Osteoblast (primary cell): ENCODE measurements around the gene ATP8B3. TPM values are rescaled to one million over a fixed set of nuclear protein-coding genes. Genes with fewer than 3 reads are reported as not detected.

Experiments used
- DNase-seq: peaks from one replicate; pipeline ENCODE4 v3.0.0; 2011; ENCODE audit warnings: low spot score, mixed read lengths; ENCODE audit not compliant: insufficient read length; ENCODE audit errors: missing footprints
- H2AFZ ChIP-seq: 2 replicates; pipeline ENCODE4 v1.6.0; 2011; ENCODE audit warnings: mild to moderate bottlenecking, low read length
- H3K27ac ChIP-seq: 2 replicates; pipeline ENCODE4 v1.5.1; 2011; ENCODE audit warnings: mild to moderate bottlenecking, low read depth, low read length, moderate library complexity
- H3K27me3 ChIP-seq: 2 replicates; pipeline ENCODE4 v1.6.0; 2012; ENCODE audit warnings: mild to moderate bottlenecking, control low read depth, inconsistent platforms, low read length, moderate library complexity; ENCODE audit not compliant: insufficient read depth
- H3K36me3 ChIP-seq: 2 replicates; pipeline ENCODE4 v1.5.1; 2011; ENCODE audit warnings: mild to moderate bottlenecking, low read length, control low read depth, moderate library complexity; ENCODE audit not compliant: insufficient read depth
- H3K4me1 ChIP-seq: 2 replicates; pipeline ENCODE4 v1.5.1; 2011; ENCODE audit warnings: mild to moderate bottlenecking, low read length, control low read depth, moderate library complexity; ENCODE audit not compliant: insufficient read depth
- H3K4me2 ChIP-seq: 2 replicates; pipeline ENCODE4 v1.6.0; 2011; ENCODE audit warnings: mild to moderate bottlenecking, low read length; ENCODE audit not compliant: insufficient read depth
- H3K4me3 ChIP-seq: fragments of 200-600 bp; sonication (generic); 3 replicates; pipeline ENCODE4 v1.5.1; 2012; ENCODE audit warnings: mild to moderate bottlenecking, low read length, inconsistent platforms; ENCODE audit not compliant: insufficient read depth
- H3K79me2 ChIP-seq: 2 replicates; pipeline ENCODE4 v1.6.0; 2012; ENCODE audit warnings: mild to moderate bottlenecking, low read length, control low read depth, inconsistent platforms; ENCODE audit not compliant: insufficient read depth
- H3K9me3 ChIP-seq: 2 replicates; pipeline ENCODE4 v1.5.1; 2011; ENCODE audit warnings: low read depth, low read length, control low read depth
- H4K20me1 ChIP-seq: 2 replicates; pipeline ENCODE4 v1.6.0; 2012; ENCODE audit warnings: mild to moderate bottlenecking, low read length, control low read depth; ENCODE audit not compliant: insufficient read depth
- CTCF ChIP-seq: IDR thresholded peaks from 2 replicates; pipeline ENCODE4 v1.5.1; 2011; ENCODE audit warnings: mild to moderate bottlenecking, low read depth, low read length, moderate library complexity; ENCODE audit errors: extremely low read depth
- total RNA-seq: library from RNA; depleted of rRNA; stranded (reverse); fragments of >200 nt; gene quantifications from 2 replicates; pipeline ENCODE4 v1.2.3, GENCODE V29; 2012

The ATP8B3 gene
- total RNA-seq, 1 donor, result 0.72 TPM

GRCh38 chr19:1748115-1748872, 63.8 kb downstream of the ATP8B3 start:
- DNase-seq, result no peak
- TF ChIP-seq CTCF, result no peak
- Histone ChIP-seq H3K79me2 (no peaks in the 10 kb centered on the region), H2AFZ (no peak overlapping the region), H3K27ac (no peak overlapping the region), H3K27me3 (peaks cover 72% of the 10 kb centered on the region), H3K36me3 (no peaks in the 10 kb centered on the region), H3K4me1 (peaks cover 13% of the 10 kb centered on the region), H4K20me1 (peaks cover 4% of the 10 kb centered on the region), H3K4me3 (no peak overlapping the region), H3K4me2 (no peak overlapping the region), H3K9me3 (no peaks in the 10 kb centered on the region)

GRCh38 chr19:1747285-1748114, 64.6 kb downstream of the ATP8B3 start:
- H3K27me3 ChIP-seq, result peaks cover 67% of the 10 kb centered on the region
- H3K36me3 ChIP-seq, result no peaks in the 10 kb centered on the region
- no peak overlapping the region for H3K4me3 ChIP-seq
- TF ChIP-seq CTCF, result no peak
- peak overlapping the region; percentile 55 for H3K4me2 ChIP-seq
- H3K9me3 ChIP-seq, result no peaks in the 10 kb centered on the region
- DNase-seq, result peak; percentile 99
- H2AFZ ChIP-seq, result no peak overlapping the region
- peaks cover 13% of the 10 kb centered on the region for H3K4me1 ChIP-seq
- peaks cover 4% of the 10 kb centered on the region for H4K20me1 ChIP-seq
- H3K27ac ChIP-seq, result no peak overlapping the region
- H3K79me2 ChIP-seq, result no peaks in the 10 kb centered on the region

GRCh38 chr19:1746401-1747284, 65.4 kb downstream of the ATP8B3 start:
- no peak overlapping the region for H3K27ac ChIP-seq
- H3K9me3 ChIP-seq, result no peaks in the 10 kb centered on the region
- no peak for TF ChIP-seq CTCF
- peaks cover 13% of the 10 kb centered on the region for H3K4me1 ChIP-seq
- DNase-seq, result peak; percentile 95
- no peak overlapping the region for H3K4me3 ChIP-seq
- H3K79me2 ChIP-seq, result no peaks in the 10 kb centered on the region
- H3K4me2 ChIP-seq, result peak overlapping the region; percentile 55
- H2AFZ ChIP-seq, result no peak overlapping the region
- peaks cover 59% of the 10 kb centered on the region for H3K27me3 ChIP-seq
- peaks cover 4% of the 10 kb centered on the region for H4K20me1 ChIP-seq
- no peaks in the 10 kb centered on the region for H3K36me3 ChIP-seq
